NCI-H69 (cell line): ENCODE data around the gene CACNB2.
"Not testable (repeated sequence)": the region's sequence is repeated elsewhere in the genome, so short reads cannot be mapped to it uniquely, and the experiment has no call there.

Experiments
- DNase-seq: peaks from one replicate; lab custom pipeline; 2025; lab: John Stamatoyannopoulos, UW

Gene CACNB2

GRCh38 chr10:18145652-18146051, 5.4 kb downstream of the CACNB2 start:
- no peak for DNase-seq

DNA sequence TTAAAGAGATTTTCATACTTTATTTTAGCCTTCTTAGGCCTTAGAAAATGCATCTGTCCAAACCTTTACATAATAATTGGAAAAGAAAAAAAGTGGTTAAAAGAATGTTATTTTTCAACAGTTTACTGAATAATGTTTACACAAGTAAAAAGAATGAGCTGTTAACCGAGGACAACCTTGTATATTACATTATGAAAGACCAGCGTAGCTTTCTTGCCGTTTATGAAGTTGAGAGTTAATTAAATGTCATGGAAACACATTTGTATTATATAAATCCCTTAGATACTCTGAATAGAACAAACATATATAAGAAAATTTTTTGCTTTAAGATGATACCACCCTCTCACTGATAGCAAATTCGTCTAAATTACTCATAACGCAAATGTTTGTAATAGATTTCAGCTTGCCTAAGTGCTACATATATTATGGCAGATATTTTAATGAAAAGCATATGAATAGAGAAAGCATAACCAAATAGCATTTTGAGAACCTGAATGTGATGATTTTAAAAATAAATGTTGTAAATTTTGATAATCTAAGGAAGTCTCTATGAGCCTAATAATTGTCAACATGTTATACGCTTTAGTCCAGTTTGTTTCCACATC, 9.1 kb downstream of the CACNB2 start:
- DNase-seq, result no peak

DNA sequence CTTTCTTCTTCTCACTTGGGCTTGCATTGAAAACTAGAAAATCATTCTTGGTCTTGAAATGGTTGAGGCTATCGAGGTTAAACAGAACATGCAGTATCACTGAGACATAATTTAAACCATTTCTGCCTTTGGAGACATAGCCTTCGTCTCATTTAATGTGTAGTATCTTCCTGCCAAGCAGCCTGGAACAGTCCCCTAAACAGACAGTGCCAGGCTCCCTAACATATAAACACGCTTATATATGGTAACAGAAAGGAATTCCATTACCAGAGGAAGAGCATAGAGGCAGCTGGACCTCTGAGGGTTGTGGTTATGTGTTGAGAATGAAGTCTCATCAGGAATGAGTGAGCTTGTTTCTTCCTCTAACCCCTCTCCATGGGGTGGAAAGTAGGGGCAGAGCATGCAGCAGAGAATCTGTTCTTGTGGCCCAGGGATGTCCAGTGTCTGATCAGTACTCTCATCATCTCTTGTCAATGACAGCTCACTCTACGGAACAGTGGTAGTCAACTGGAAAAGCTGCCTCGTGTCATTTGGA, 11.2 kb downstream of the CACNB2 start:
- no peak for DNase-seq

- DNase-seq, result not testable (repeated sequence)
These were observed 13.2 kb downstream of the CACNB2 start for GRCh38 chr10:18153381-18153780.

GRCh38 chr10:18155321-18155720, 15.1 kb downstream of the CACNB2 start:
- DNase-seq, result no peak

DNA sequence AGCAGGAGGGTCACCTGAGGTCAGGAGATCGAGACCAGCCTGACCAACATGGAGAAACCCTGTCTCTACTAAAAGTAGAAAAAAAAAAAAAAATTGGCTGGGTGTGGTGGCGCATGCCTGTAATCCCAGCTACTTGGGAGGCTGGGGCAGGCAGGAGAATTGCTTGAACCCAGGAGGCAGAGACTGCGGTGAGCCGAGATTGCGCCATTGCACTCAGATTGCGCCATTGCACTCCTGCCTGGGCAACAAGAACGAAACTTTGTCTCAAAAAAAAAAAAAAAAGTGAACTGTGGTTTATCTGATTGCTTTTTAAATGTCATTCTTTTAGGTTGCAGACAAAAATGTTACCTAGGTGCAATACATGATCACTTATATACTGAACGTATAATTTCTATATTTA, 16.6 kb downstream of the CACNB2 start:
- DNase-seq, result not testable (repeated sequence)

DNA sequence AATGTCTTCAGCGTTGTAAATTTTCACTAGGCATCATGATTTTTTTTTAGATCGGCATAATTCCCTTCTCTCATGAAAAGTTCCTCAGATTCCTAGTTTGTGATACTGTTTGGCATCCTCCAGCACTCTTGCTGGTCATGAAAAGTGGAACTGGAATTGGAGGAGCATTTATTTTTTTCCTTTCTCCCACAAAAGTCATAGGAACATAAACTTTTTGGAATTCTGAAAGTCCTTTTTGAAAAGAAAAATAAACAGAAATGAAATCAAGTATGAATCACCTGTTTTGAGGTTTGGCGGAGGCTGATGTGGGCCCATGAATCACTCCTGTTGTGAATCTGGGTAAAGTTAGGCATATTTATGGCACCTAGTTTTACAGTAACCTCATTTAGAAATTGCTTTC, 17.7 kb downstream of the CACNB2 start:
- no peak for DNase-seq

DNA sequence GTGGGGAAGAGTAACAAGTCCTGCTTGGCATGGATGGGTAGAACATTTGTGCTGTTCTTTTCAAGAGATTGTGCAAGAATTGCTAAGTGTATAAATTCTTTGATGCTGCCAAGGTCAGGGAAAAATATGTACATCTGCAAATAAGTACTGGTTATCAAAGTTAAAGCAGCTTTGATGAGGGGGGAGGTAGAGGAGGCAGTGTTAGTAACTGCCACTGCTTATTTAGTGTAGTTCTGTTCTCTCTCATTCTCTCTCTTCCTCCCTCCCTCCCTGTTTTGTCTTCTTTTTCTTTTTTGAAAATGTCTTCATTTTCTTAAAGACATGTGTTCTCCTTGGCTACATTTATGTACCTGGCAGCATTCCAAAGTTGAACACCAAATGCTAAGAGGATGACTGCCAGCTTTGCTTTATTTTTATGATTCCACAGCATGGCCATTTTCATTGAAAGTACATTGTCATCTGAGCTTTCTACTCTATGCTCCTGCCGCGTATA, 18.6 kb downstream of the CACNB2 start:
- no peak for DNase-seq

- no peak for DNase-seq
These were observed 19.3 kb downstream of the CACNB2 start for GRCh38 chr10:18159557-18159956.

- no peak for DNase-seq
These were observed 21.9 kb downstream of the CACNB2 start for GRCh38 chr10:18162021-18162627.

DNA sequence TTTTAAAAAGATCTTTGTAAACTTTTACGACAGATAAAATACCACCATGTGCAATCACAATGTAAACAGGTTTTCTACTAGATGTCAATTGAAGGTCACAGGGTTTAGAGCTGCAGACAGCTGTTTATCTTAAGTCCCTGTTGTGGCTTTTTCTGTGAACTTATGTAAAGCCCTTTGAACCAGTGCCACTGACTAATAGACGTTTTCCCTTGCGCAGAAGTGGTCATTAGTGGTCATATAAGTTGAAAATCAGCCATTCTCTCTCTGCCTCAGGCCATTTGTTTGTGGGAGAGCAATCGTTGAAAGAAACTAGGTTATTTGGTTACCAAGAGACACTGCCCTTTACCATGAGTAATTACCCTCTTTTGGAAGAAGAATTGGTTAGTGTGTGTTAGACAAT, 23.9 kb downstream of the CACNB2 start:
- DNase-seq, result no peak

DNA sequence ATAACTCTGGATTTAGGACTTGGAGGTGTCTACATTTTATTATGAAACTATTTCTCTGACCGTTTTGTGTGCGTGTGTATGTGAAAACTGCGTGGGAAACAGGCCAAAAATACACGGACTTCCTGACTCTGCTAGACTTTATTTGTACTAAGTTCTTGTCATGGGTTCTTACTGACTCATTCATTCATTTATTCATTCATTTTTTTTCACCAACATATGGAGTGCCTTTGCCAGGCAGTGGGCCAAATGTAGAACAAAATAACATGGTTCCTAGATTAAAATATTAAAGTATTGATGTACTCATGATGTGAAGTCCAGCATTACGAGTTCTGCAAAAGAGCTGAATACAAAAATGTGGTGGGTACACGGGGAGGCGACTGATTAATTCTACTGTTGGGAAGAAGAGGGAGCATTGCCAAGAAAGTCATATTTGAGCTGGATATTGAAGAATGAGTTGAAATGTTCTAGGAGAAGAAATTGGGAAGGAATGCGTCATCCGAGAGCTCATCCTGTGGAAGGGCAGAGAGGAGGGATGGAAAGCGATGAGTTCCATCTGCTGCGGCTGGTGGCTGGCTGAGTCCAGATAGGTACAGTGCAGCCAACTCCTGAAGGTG, 24.6 kb downstream of the CACNB2 start:
- DNase-seq, result no peak

- no peak for DNase-seq
These were observed 38.7 kb downstream of the CACNB2 start for GRCh38 chr10:18178854-18179483.

GRCh38 chr10:18179891-18180290, 39.7 kb downstream of the CACNB2 start:
- DNase-seq, result no peak

- not testable (repeated sequence) for DNase-seq
These were observed 41.2 kb downstream of the CACNB2 start for GRCh38 chr10:18181382-18181781.

DNA sequence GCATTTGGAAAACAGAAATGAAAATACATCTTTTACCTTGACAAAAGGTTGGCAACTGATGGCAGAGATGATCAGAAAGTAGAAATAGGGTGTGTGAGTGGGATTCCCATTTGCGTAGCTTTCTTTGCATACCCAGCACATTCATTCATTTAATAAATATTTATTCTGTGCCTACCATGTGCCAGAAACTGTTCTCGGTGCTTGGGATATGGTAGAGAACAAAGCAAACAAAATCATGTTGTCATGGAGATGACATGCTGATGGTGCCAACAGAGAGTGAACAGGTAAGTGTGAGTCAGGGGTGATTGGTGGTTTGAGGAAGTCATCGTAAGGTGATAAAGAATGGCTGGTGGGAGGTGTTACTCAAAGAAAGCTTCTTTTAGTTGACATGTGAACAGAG, 45.4 kb downstream of the CACNB2 start:
- DNase-seq, result no peak

DNA sequence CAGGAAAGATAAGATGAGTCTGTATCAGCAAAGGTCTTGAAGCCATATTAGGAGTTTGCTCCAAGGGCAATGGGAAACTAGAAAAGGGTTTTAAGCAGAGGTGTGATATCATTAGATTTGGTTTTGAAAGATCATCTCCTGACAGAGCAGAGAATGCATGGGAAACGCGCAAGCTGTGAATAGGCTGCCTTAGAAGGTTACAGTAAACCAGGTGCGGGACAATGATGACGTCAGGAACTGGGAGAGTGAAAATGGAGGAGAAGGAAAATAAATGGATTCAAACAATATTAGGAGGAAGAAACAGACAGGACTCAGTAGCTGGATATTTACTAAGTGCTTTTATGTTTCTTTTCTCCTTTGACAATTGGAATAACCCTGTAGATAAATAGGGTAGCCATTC, 50.6 kb downstream of the CACNB2 start:
- DNase-seq, result no peak

DNA sequence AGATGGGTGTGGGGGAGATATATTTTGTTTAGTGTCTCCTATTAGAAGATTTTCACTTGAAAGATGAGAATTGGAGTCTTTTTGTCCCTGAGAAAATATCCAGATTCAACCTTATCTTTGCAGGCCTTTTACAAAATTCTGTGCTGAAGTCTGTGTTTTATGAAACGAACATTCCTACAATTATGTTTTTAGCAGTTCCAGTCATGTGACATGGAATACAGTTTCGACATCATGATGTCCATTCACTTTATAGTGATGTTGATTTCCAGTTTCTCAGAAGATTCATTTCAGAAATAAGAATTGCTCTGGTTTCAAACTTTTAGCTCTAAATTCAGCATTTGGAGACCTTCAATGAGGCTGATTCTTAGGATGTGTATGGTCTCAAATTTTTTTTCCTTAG, 54.4 kb downstream of the CACNB2 start:
- DNase-seq, result no peak

GRCh38 chr10:18195060-18195799, 55.0 kb downstream of the CACNB2 start:
- no peak for DNase-seq

- no peak for DNase-seq
These were observed 56.8 kb downstream of the CACNB2 start for GRCh38 chr10:18196806-18197550.

- DNase-seq, result no peak
These were observed 57.5 kb downstream of the CACNB2 start for GRCh38 chr10:18197706-18198105.
